HCT116 (cell line): ENCODE data around the gene PFN2.

Experiments used
- CEBPB ChIP-seq: IDR thresholded peaks from 2 replicates; pipeline ENCODE4 v1.6.1; 2012; ENCODE audit warnings: low read depth
- CTCF ChIP-seq, 3 experiments: fragments of 200-600 bp in 1 of 3; sonication (generic) in 1 of 3; IDR thresholded peaks in 2 of 3; conservative IDR thresholded peaks in 1 of 3; 2 replicates each; pipeline ENCODE4 v1.5.1; 2012 to 2017; ENCODE audit warnings: low read depth in 2 of 3, low read length in 2 of 3, antibody characterized with exemption in 1 of 3, borderline replicate concordance in 1 of 3, control low read depth in 1 of 3, mild to moderate bottlenecking in 1 of 3, mixed read lengths in 1 of 3, mixed run types in 1 of 3, moderate library complexity in 1 of 3; ENCODE audit not compliant: insufficient read depth in 1 of 3
- EZH2 ChIP-seq: fragments of 200-600 bp; sonication (generic); IDR thresholded peaks from 2 replicates; pipeline ENCODE4 v1.6.1; 2017; ENCODE audit warnings: antibody characterized with exemption, mixed run types
- EZH2phosphoT487 ChIP-seq: fragments of 200-600 bp; IDR thresholded peaks from 2 replicates; pipeline ENCODE4 v1.6.1; 2018; ENCODE audit warnings: antibody characterized with exemption, borderline replicate concordance
- MAX ChIP-seq: IDR thresholded peaks from 2 replicates; pipeline ENCODE4 v1.6.1; 2012
- POLR2A ChIP-seq: IDR thresholded peaks from 2 replicates; pipeline ENCODE4 v1.7.0; 2011; ENCODE audit warnings: borderline replicate concordance; ENCODE audit not compliant: insufficient read depth, insufficient read length; ENCODE audit errors: extremely low read depth
- POLR2AphosphoS5 ChIP-seq: IDR thresholded peaks from 2 replicates; pipeline ENCODE4 v1.6.1; 2011; ENCODE audit warnings: mild to moderate bottlenecking, low read depth, low read length, moderate library complexity
- SP1 ChIP-seq: IDR thresholded peaks from 2 replicates; pipeline ENCODE4 v1.6.1; 2012; ENCODE audit warnings: low read depth
- SRF ChIP-seq: IDR thresholded peaks from 2 replicates; pipeline ENCODE4 v1.6.1; 2012; ENCODE audit warnings: low read depth
- YY1 ChIP-seq: IDR thresholded peaks from 2 replicates; pipeline ENCODE4 v1.6.1; 2011; ENCODE audit warnings: low read length, low read depth, moderate library complexity, mild to moderate bottlenecking; ENCODE audit not compliant: insufficient replicate concordance; ENCODE audit errors: extremely low read depth
- ZFX ChIP-seq: fragments of 450-650 bp; IDR thresholded peaks from 2 replicates; pipeline ENCODE4 v1.6.1; 2017
- ZNF274 ChIP-seq: fragments of 200-500 bp; sonication (Bioruptor generic); IDR thresholded peaks from 2 replicates; pipeline ENCODE4 v1.6.1; 2014; ENCODE audit warnings: mild to moderate bottlenecking, low read depth, low read length, inconsistent platforms

GRCh38 chr3:149990423-149990948, 19.8 kb upstream of the PFN2 start:
- TF ChIP-seq POLR2AphosphoS5: no peak
- no peak for TF ChIP-seq CTCF (IDR thresholded peaks at IDR 0.05 in 2 of 3, conservative IDR thresholded peaks at IDR 0.05 in 1 of 3; ENCODE audit: borderline replicate concordance in 1 of 3, insufficient read depth in 1 of 3, low read depth in 2 of 3, low read length in 2 of 3)
- TF ChIP-seq POLR2A: no peak
- TF ChIP-seq SP1: no peak
- no peak for TF ChIP-seq EZH2
- TF ChIP-seq EZH2phosphoT487: no peak
- no peak for TF ChIP-seq ZNF274
- no peak for TF ChIP-seq CEBPB
- TF ChIP-seq MAX: no peak
- TF ChIP-seq SRF: no peak
- TF ChIP-seq YY1: no peak
- no peak for TF ChIP-seq ZFX
